Measurements from ENCODE around the gene ACTL9. TPM values are rescaled to one million over a fixed set of nuclear protein-coding genes. Genes with fewer than 3 reads are reported as not detected.

The ACTL9 gene
- polyA plus RNA-seq, 1 of the 3 experiments (the other 2 are of a cell fraction): not detected

DNA sequence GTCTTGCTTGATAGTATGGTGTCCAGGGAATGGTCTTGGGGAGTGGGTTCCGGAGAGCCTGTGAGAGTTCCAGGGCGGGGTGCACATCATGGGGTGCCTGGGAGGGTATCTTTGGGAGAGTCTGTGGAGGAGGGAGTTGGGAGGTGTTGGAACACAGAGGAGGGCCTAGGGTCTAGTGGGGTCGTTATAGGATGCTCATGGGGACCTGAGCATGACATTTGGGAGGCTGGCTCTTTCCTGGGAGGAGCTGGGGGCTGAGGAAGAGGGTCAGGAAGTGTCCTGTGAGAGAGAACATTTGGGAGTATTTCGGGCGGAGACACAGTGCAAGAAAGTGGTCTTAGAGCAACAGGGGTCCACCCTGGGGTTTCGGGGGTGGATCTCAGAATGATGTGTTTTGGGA, 2.7 kb downstream of the ACTL9 start:
- no peaks in the 10 kb centered on the region for H3F3A ChIP-seq (replicated peaks; ENCODE audit: insufficient read depth)
- 10% methylated on average over 6 of the region's 6 CpGs for WGBS (ENCODE audit: low lambda C conversion rate)
- H4K20me1 ChIP-seq (ENCODE audit: insufficient read depth): no peaks in the 10 kb centered on the region
- H3K4me2 ChIP-seq: no peak overlapping the region
- H3K9me3 ChIP-seq: no peaks in the 10 kb centered on the region
- H3K9ac ChIP-seq: no peak overlapping the region
- no peaks in the 10 kb centered on the region for H3K4me1 ChIP-seq (ENCODE audit: control insufficient read depth in 1 of 2, insufficient read depth in 2 of 2, low read depth in 1 of 2, low read length in 1 of 2)
- no peak overlapping the region for H2AFZ ChIP-seq (ENCODE audit: low read depth)
- TF ChIP-seq GABPA (IDR thresholded peaks at IDR 0.05; ENCODE audit: low read depth) (no peak), REST (IDR thresholded peaks at IDR 0.05; ENCODE audit: low read depth, low read length) (no peak), ELF1 (IDR thresholded peaks at IDR 0.05) (no peak), RXRA (IDR thresholded peaks at IDR 0.05; ENCODE audit: borderline replicate concordance, low read depth) (no peak), SMC3 (IDR thresholded peaks at IDR 0.05; ENCODE audit: low read depth, low read length) (no peak)
- no peaks in the 10 kb centered on the region for H3K79me2 ChIP-seq (ENCODE audit: insufficient read depth)
- ChIA-PET CTCF (interaction anchor here (1.3 kb wide), 1 partner anchor 42 kb away, joined by 5 read pairs; no protein-coding TSS in a partner anchor), POLR2A (no interaction called here)
- H3K36me3 ChIP-seq (replicated peaks in 1 of 2; ENCODE audit: control insufficient read depth in 1 of 2, insufficient read depth in 2 of 2, low read length in 1 of 2): no peaks in the 10 kb centered on the region
- no peak overlapping the region for H3K27ac ChIP-seq (ENCODE audit: low read depth in 2 of 2, low read length in 1 of 2)
- H3K9me2 ChIP-seq: no peaks in the 10 kb centered on the region
- DNase-seq: no peak
- no peak overlapping the region for H3K4me3 ChIP-seq (ENCODE audit: low read depth in 2 of 2, low read length in 1 of 2)
- H3K27me3 ChIP-seq (ENCODE audit: insufficient read depth): peaks cover 13% of the 10 kb centered on the region; the same call in 1 of the 2 replicates

GRCh38 chr19:8695501-8695900, 3.1 kb downstream of the ACTL9 start:
- no peak for DNase-seq
- Histone ChIP-seq H3K27ac (ENCODE audit: low read depth in 2 of 2, low read length in 1 of 2) (no peak overlapping the region), H3K4me3 (ENCODE audit: low read depth in 2 of 2, low read length in 1 of 2) (no peak overlapping the region), H2AFZ (ENCODE audit: low read depth) (no peak overlapping the region), H3K4me2 (no peak overlapping the region), H3K4me1 (ENCODE audit: control insufficient read depth in 1 of 2, insufficient read depth in 2 of 2, low read depth in 1 of 2, low read length in 1 of 2) (no peaks in the 10 kb centered on the region), H3K9me3 (no peaks in the 10 kb centered on the region), H4K20me1 (ENCODE audit: insufficient read depth) (no peaks in the 10 kb centered on the region), H3K79me2 (ENCODE audit: insufficient read depth) (no peaks in the 10 kb centered on the region), H3K9ac (no peak overlapping the region), H3K36me3 (replicated peaks in 1 of 2; ENCODE audit: control insufficient read depth in 1 of 2, insufficient read depth in 2 of 2, low read length in 1 of 2) (no peaks in the 10 kb centered on the region), H3F3A (replicated peaks; ENCODE audit: insufficient read depth) (no peaks in the 10 kb centered on the region), H3K27me3 (ENCODE audit: insufficient read depth) (peaks cover 9% of the 10 kb centered on the region; the same call in 1 of the 2 replicates), H3K9me2 (no peaks in the 10 kb centered on the region)
- WGBS (ENCODE audit: low lambda C conversion rate): 0% methylated on average over 2 of the region's 6 CpGs
- POLR2A ChIA-PET: no interaction called here
- CTCF ChIA-PET: interaction anchor here (1.3 kb wide), 1 partner anchor 41 kb away, joined by 5 read pairs; no protein-coding TSS in a partner anchor
- TF ChIP-seq GABPA (IDR thresholded peaks at IDR 0.05; ENCODE audit: low read depth) (no peak), EP300 (IDR thresholded peaks at IDR 0.05; ENCODE audit: borderline replicate concordance in 1 of 2, low read depth in 1 of 2, low read length in 1 of 2) (no peak), MAX (IDR thresholded peaks at IDR 0.05; ENCODE audit: low read depth) (no peak), FOXM1 (IDR thresholded peaks at IDR 0.05; ENCODE audit: low read depth) (no peak), IRF3 (IDR thresholded peaks at IDR 0.05; ENCODE audit: low read depth, low read length) (no peak), RCOR1 (IDR thresholded peaks at IDR 0.05; ENCODE audit: low read length) (no peak), FOXJ3 (CRISPR knock-in tag; IDR thresholded peaks at IDR 0.05) (no peak), RFX5 (IDR thresholded peaks at IDR 0.05; ENCODE audit: low read length) (no peak), NFIC (IDR thresholded peaks at IDR 0.05; ENCODE audit: borderline replicate concordance) (no peak), RXRA (IDR thresholded peaks at IDR 0.05; ENCODE audit: borderline replicate concordance, low read depth) (no peak)
- TF ChIP-seq, protein P1, sequence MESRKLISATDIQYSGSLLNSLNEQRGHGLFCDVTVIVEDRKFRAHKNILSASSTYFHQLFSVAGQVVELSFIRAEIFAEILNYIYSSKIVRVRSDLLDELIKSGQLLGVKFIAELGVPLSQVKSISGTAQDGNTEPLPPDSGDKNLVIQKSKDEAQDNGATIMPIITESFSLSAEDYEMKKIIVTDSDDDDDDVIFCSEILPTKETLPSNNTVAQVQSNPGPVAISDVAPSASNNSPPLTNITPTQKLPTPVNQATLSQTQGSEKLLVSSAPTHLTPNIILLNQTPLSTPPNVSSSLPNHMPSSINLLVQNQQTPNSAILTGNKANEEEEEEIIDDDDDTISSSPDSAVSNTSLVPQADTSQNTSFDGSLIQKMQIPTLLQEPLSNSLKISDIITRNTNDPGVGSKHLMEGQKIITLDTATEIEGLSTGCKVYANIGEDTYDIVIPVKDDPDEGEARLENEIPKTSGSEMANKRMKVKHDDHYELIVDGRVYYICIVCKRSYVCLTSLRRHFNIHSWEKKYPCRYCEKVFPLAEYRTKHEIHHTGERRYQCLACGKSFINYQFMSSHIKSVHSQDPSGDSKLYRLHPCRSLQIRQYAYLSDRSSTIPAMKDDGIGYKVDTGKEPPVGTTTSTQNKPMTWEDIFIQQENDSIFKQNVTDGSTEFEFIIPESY (IDR thresholded peaks at IDR 0.05; ENCODE audit: borderline replicate concordance, low read depth): no peak

Measured in SK-N-SH (cell line).